ENCODE measurements around the gene FTO.

Gene FTO

GRCh38 chr16:53922067-53922806 is 218.3 kb downstream of the FTO start:
- no peak overlapping the region for H3K4me2 ChIP-seq
- no peaks in the 10 kb centered on the region for H3K4me1 ChIP-seq (ENCODE audit: low read depth, poor library complexity, severe bottlenecking)
- no peaks in the 10 kb centered on the region for H3K27me3 ChIP-seq (ENCODE audit: insufficient read depth, low read depth)
- H3K79me2 ChIP-seq (ENCODE audit: insufficient read depth, low read depth) = no peaks in the 10 kb centered on the region
- no peak overlapping the region for H2AFZ ChIP-seq (ENCODE audit: low read depth)
- no peak overlapping the region for H3K4me3 ChIP-seq (IDR thresholded peaks at IDR 0.05; ENCODE audit: insufficient read depth, low read depth, low read length)
- H3K36me3 ChIP-seq (ENCODE audit: insufficient read depth) = no peaks in the 10 kb centered on the region
- no peak overlapping the region for H3K27ac ChIP-seq
- no peaks in the 10 kb centered on the region for H4K20me1 ChIP-seq (ENCODE audit: insufficient read depth)
- no peak for TF ChIP-seq CTCF (conservative IDR thresholded peaks at IDR 0.05; ENCODE audit: low read depth, low read length)
- H3K9ac ChIP-seq = no peak overlapping the region

DNA sequence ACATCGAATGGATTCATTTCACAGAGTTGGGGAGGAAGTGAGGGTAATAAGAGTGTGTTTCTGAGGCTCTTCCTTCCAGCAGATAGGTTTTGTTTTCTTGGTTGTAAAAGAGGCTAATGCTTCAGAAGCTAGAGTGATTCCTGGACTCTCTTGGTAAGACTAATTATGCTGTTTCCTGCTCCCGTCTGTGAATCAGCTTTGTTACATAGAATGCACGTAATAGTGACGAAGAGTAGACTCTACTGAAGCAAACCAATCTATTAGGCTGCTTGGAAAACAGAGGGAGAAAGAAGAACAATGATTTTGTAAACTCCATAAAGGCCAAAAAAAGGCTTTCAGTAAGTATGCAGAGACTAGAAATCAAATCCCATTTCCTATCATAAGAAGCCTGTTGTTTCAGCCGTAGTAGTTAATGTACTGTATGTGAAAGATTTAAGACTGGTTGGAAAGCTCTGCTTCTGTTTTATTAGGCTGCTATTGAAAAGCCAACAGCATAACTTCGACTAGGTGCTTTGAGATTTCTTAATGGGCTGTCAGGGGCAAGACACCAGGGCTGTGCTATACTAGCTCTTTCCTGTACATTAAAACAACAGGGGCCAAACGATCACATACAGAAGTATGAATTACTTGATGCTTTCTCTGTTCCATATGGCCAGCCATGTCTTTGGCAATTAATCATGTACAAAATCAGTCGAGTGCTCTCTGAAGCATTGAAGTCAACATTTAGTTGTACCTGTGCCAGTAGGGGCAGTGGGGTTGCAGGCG is 219.0 kb downstream of the FTO start:
- Histone ChIP-seq H3K79me2 (ENCODE audit: insufficient read depth, low read depth) (no peaks in the 10 kb centered on the region), H4K20me1 (ENCODE audit: insufficient read depth) (no peaks in the 10 kb centered on the region), H3K4me1 (ENCODE audit: low read depth, poor library complexity, severe bottlenecking) (no peaks in the 10 kb centered on the region), H3K9ac (no peak overlapping the region), H3K4me2 (no peak overlapping the region), H3K4me3 (IDR thresholded peaks at IDR 0.05; ENCODE audit: insufficient read depth, low read depth, low read length) (no peak overlapping the region), H3K27ac (no peak overlapping the region), H3K27me3 (ENCODE audit: insufficient read depth, low read depth) (no peaks in the 10 kb centered on the region), H2AFZ (ENCODE audit: low read depth) (no peak overlapping the region), H3K36me3 (ENCODE audit: insufficient read depth) (no peaks in the 10 kb centered on the region)
- no peak for TF ChIP-seq CTCF (conservative IDR thresholded peaks at IDR 0.05; ENCODE audit: low read depth, low read length)

- H3K4me1 ChIP-seq (ENCODE audit: low read depth, poor library complexity, severe bottlenecking) = no peaks in the 10 kb centered on the region
- H3K4me3 ChIP-seq (IDR thresholded peaks at IDR 0.05; ENCODE audit: insufficient read depth, low read depth, low read length) = no peak overlapping the region
- H4K20me1 ChIP-seq (ENCODE audit: insufficient read depth) = no peaks in the 10 kb centered on the region
- no peak overlapping the region for H3K9ac ChIP-seq
- TF ChIP-seq CTCF (conservative IDR thresholded peaks at IDR 0.05; ENCODE audit: low read depth, low read length) = no peak
- H2AFZ ChIP-seq (ENCODE audit: low read depth) = no peak overlapping the region
- no peaks in the 10 kb centered on the region for H3K27me3 ChIP-seq (ENCODE audit: insufficient read depth, low read depth)
- H3K27ac ChIP-seq = no peak overlapping the region
- H3K36me3 ChIP-seq (ENCODE audit: insufficient read depth) = no peaks in the 10 kb centered on the region
- no peaks in the 10 kb centered on the region for H3K79me2 ChIP-seq (ENCODE audit: insufficient read depth, low read depth)
- no peak overlapping the region for H3K4me2 ChIP-seq
These were observed 220.6 kb downstream of the FTO start for GRCh38 chr16:53924331-53925106.

DNA sequence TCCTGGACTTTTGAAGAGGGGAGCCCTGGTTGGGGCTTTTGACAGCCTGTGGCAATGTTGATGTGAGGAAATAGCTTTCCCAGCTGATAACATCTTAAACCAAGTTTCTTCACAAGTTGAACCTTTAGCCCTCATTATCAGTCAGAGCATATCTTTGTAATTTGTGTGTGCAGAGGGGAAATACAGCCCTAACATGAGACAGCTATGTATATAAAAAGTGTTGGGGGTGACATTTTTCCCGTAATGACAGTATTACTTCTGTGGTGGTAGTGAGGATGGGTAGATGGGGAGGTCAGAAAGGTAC is 221.1 kb downstream of the FTO start:
- H3K4me1 ChIP-seq (ENCODE audit: low read depth, poor library complexity, severe bottlenecking) = no peaks in the 10 kb centered on the region
- no peaks in the 10 kb centered on the region for H4K20me1 ChIP-seq (ENCODE audit: insufficient read depth)
- H3K79me2 ChIP-seq (ENCODE audit: insufficient read depth, low read depth) = no peaks in the 10 kb centered on the region
- H2AFZ ChIP-seq (ENCODE audit: low read depth) = no peak overlapping the region
- no peak overlapping the region for H3K4me2 ChIP-seq
- no peak for TF ChIP-seq CTCF (conservative IDR thresholded peaks at IDR 0.05; ENCODE audit: low read depth, low read length)
- no peaks in the 10 kb centered on the region for H3K36me3 ChIP-seq (ENCODE audit: insufficient read depth)
- H3K27ac ChIP-seq = no peak overlapping the region
- no peaks in the 10 kb centered on the region for H3K27me3 ChIP-seq (ENCODE audit: insufficient read depth, low read depth)
- H3K4me3 ChIP-seq (IDR thresholded peaks at IDR 0.05; ENCODE audit: insufficient read depth, low read depth, low read length) = no peak overlapping the region
- no peak overlapping the region for H3K9ac ChIP-seq
